Measurements from ENCODE around the gene RRP1B. TPM values are rescaled to one million over a fixed set of nuclear protein-coding genes. Genes with fewer than 3 reads are reported as not detected.

The RRP1B gene
- total and polyA plus RNA-seq, 4 donors, result 13.1 to 25.8 (median 21.7) TPM

DNA sequence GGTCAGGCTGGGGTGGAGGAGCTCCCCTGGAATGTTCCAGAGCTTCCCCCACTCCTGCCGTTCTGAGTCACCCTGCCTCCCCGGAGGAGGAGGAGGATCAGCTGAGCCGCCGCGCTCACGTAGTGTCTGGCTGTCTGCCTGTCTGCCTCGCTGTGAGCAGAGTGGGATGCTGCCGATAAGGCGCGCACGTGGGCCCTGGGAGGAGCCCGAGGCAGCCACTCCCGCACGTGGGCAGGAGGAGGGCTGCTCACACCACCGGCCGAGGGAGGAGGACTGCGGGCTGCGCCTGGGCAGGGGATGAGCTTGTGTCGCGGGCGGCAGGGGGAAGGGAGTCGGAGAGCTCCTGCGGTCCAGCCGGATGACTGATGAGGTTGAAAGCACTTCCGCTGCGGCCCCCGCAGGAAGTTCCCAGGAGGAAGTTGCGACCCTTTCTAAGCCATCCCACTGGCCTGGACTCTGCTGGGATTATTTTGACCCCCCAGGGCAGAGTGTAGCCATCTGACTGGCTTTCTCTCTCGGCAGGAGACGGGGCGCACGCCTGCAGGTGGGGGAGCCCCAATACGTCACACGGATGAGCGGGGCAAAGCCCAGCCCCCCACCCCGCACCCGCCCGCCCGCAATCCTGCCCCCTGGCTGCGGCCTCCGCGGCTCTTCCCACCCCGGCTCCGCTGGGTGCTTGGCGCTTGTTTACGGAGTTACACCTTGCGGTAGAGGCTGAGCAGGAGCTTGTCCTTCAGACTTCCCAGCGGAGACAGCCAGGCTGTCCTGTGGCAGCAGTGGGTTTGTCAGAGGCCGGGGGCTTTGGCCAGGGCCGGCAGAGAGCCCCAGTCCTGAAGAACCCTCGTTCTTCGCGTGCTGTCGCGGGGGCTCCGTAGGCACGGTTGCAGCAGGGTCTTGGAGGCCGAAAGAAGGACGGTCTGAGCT, 69.4 kb downstream of the RRP1B start:
- peaks cover 18% of the 10 kb centered on the region for H3K36me3 ChIP-seq (ENCODE audit: control insufficient read depth, insufficient read depth, low read length)
- under 1% methylated on average over 51 of the region's 59 CpGs for WGBS (ENCODE audit: insufficient coverage)
- peak in 5 of 6 donors; percentile 57 to 95 (median 69) for DNase-seq (ENCODE audit: low read depth in 4 of 6, low spot score in 6 of 6)
- H3K9me3 ChIP-seq (ENCODE audit: control insufficient read depth, insufficient read depth, low read length), result no peaks in the 10 kb centered on the region
- H3K27ac ChIP-seq (ENCODE audit: low read depth, low read length), result peak overlapping the region; percentile 80
- peaks cover 65% of the 10 kb centered on the region for H3K4me1 ChIP-seq (ENCODE audit: control insufficient read depth, insufficient read depth, low read length)
- peak overlapping the region; percentile 69 for H3K4me3 ChIP-seq (ENCODE audit: low read depth, low read length)
- H3K27me3 ChIP-seq (ENCODE audit: control insufficient read depth, insufficient read depth, low read length), result no peaks in the 10 kb centered on the region

DNA sequence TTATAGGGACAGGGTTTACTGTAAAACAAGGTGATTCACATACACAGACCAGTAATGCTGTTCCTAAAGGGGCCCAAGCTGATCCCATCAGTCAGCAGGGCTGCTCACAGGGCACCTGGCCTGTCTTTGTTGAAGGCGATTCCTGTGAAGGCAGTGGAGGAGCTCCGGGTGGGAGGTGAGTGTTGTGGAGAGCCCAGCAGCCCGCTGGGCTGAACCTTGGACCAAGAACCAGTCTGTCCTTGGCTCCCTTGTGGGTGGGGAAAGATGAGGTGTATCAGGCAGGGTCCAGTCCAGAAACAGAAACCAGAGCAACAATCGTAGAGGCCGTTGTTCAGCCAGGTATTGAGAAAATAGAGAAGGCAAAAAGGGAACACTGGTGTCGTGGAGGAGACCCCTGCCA, 72.1 kb downstream of the RRP1B start:
- H3K27ac ChIP-seq (ENCODE audit: low read depth, low read length), result no peak overlapping the region
- WGBS (ENCODE audit: insufficient coverage), result 71% methylated on average over 6 of the region's 6 CpGs

DNA sequence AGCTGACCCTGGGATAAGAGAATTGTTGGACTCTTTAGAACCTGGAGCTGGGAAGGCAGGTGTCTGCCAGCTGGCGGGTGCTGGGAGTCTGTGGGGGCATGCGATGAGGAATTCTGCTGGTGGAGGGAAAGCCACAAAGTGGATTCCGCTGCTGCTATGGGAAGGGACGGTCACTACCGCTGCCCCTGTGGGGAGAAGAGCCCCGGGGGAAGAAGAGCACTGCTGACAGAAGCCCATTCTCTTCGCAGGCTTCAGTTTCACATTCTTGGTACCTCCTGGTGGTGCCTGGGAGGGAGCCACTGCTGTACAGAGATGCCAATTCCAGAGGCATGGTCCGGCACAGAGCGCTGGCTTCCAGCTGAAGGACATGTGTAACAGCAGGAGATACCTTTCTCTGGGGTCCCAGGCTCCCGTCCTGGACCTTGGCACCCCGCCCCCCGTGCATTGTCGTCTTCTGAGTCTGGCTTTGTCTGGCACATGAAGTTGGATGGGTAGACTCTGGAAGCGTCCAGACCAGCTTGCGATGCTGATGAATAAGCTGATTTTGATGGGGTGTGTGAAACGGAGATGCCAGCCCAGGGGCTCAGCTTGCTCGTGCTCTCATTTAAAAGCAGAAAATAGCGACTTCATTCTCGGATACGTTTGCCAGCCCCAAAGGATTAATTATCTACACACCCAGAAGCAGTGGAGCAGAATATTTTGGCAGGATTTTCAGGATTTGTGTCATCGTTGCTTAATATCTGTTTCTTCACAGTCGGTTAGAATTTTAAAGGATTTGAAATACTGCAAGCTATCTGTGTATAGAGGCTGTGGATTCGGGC, 72.7 kb downstream of the RRP1B start:
- H3K27ac ChIP-seq (ENCODE audit: low read depth, low read length), result no peak overlapping the region
- peak in 2 of 6 donors; percentile 91 to 93 for DNase-seq (ENCODE audit: low read depth in 4 of 6, low spot score in 6 of 6)
- H3K4me1 ChIP-seq (ENCODE audit: control insufficient read depth, insufficient read depth, low read length), result peaks cover 85% of the 10 kb centered on the region
- H3K27me3 ChIP-seq (ENCODE audit: control insufficient read depth, insufficient read depth, low read length), result no peaks in the 10 kb centered on the region
- no peaks in the 10 kb centered on the region for H3K9me3 ChIP-seq (ENCODE audit: control insufficient read depth, insufficient read depth, low read length)
- peaks cover 44% of the 10 kb centered on the region for H3K36me3 ChIP-seq (ENCODE audit: control insufficient read depth, insufficient read depth, low read length)
- no peak overlapping the region for H3K4me3 ChIP-seq (ENCODE audit: low read depth, low read length)
- WGBS (ENCODE audit: insufficient coverage), result 30% methylated on average over 16 of the region's 23 CpGs

More for the DNA sequence above, 72.1 kb downstream of the RRP1B start:
- Histone ChIP-seq H3K4me3 (ENCODE audit: low read depth, low read length) (no peak overlapping the region), H3K27me3 (ENCODE audit: control insufficient read depth, insufficient read depth, low read length) (no peaks in the 10 kb centered on the region), H3K36me3 (ENCODE audit: control insufficient read depth, insufficient read depth, low read length) (peaks cover 39% of the 10 kb centered on the region), H3K4me1 (ENCODE audit: control insufficient read depth, insufficient read depth, low read length) (peaks cover 85% of the 10 kb centered on the region), H3K9me3 (ENCODE audit: control insufficient read depth, insufficient read depth, low read length) (no peaks in the 10 kb centered on the region)
- DNase-seq (ENCODE audit: low read depth in 4 of 6, low spot score in 6 of 6), result no peak

DNA sequence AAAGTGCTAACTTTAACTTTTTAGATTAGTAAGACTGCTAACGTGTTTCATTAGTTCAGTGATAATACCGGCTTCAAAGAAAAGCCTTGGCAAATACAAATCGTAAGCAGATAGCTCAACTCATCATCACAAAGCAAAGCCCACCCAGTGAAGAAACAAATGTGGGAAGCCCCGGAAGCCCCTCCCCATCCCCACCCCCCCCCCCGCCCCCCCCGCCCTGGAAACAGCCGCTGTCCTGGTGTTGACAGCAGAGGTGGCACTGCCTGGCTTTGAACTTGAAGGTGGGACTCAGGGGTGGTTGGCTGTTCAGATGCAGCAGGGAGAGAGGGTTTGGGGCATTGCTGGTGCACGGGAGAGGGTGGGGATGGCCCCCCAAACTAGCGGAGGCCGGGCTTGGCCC, 73.7 kb downstream of the RRP1B start:
- Histone ChIP-seq H3K27ac (ENCODE audit: low read depth, low read length) (no peak overlapping the region), H3K27me3 (ENCODE audit: control insufficient read depth, insufficient read depth, low read length) (no peaks in the 10 kb centered on the region), H3K4me1 (ENCODE audit: control insufficient read depth, insufficient read depth, low read length) (peaks cover 85% of the 10 kb centered on the region), H3K9me3 (ENCODE audit: control insufficient read depth, insufficient read depth, low read length) (no peaks in the 10 kb centered on the region), H3K36me3 (ENCODE audit: control insufficient read depth, insufficient read depth, low read length) (peaks cover 47% of the 10 kb centered on the region), H3K4me3 (ENCODE audit: low read depth, low read length) (no peak overlapping the region)
- WGBS (ENCODE audit: insufficient coverage), result 63% methylated on average over 2 of the region's 10 CpGs
- DNase-seq (ENCODE audit: low read depth in 4 of 6, low spot score in 6 of 6), result no peak

DNA sequence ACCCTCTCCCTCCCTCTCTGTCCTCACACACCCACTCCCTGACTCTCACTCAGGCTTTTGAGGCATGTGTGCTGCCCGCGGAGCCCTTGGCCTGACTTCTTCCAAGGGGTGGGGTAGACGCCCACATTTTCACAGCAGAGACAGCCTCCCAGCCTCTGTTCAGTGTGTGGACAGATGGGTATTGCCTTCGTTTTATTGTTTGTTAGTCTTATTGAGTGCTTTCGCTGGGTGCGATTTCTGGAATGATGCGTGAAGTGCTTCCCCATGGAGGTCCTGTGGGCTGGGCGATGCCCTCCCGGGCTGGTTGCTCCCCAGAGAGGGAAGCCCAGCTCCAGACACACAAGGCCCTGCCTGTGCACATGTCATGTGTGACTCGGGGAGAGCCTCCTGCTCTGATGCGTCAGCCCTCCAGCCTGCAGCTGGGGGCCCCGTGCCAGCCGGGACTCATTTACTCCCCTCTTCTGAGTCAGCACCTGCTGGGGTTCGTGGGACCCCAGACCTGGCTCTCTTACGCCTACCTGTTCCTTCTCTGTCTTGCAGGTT, 74.2 kb downstream of the RRP1B start:
- DNase-seq (ENCODE audit: low read depth in 4 of 6, low spot score in 6 of 6), result peak in 2 of 6 donors; percentile 23 to 62
- 63% methylated on average over 11 of the region's 15 CpGs for WGBS (ENCODE audit: insufficient coverage)
- Histone ChIP-seq H3K4me1 (ENCODE audit: control insufficient read depth, insufficient read depth, low read length) (peaks cover 81% of the 10 kb centered on the region), H3K36me3 (ENCODE audit: control insufficient read depth, insufficient read depth, low read length) (peaks cover 48% of the 10 kb centered on the region), H3K27me3 (ENCODE audit: control insufficient read depth, insufficient read depth, low read length) (no peaks in the 10 kb centered on the region), H3K9me3 (ENCODE audit: control insufficient read depth, insufficient read depth, low read length) (no peaks in the 10 kb centered on the region), H3K27ac (ENCODE audit: low read depth, low read length) (no peak overlapping the region), H3K4me3 (ENCODE audit: low read depth, low read length) (no peak overlapping the region)

DNA sequence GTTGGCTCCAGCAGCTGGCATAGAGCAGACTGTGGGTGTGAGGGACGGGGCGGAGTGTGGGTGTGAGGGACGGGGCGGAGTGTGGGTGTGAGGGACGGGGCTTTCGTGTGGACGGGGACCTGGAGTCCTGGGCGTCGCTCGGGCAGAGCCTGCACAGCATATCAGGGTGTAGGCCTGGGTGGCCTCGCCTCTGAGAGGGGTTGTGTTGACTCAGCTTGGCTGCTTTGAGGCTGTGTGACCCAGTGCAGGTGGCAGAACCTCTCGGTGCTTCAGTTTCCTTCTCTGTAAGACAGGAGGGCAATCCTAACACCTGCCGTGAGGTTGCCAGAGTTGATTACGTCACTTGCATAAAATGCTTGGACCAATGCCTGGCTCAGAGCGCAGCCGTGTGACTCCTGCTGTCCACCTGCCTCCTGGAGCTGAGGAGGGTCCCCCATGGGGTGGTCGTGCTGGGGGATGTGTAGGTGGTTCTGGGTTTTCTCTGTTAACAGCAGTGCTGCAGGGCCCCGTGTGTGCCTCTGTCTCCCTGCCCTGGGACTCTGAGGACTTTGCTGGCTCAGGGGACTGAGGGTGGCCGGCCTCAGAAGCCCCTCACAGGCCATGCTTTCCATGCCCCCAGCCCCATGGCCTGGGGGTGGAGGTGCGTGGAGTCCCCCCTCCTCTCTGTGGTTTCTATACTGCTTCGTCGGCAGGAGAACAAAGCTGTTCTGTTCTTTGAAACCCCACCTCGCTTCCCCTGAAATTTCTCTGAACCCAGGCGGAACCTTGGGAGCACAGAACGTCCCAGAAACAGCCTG, 75.0 kb downstream of the RRP1B start:
- Histone ChIP-seq H3K36me3 (ENCODE audit: control insufficient read depth, insufficient read depth, low read length) (peaks cover 48% of the 10 kb centered on the region), H3K27me3 (ENCODE audit: control insufficient read depth, insufficient read depth, low read length) (no peaks in the 10 kb centered on the region), H3K9me3 (ENCODE audit: control insufficient read depth, insufficient read depth, low read length) (no peaks in the 10 kb centered on the region), H3K4me3 (ENCODE audit: low read depth, low read length) (no peak overlapping the region), H3K27ac (ENCODE audit: low read depth, low read length) (peak overlapping the region; percentile 8), H3K4me1 (ENCODE audit: control insufficient read depth, insufficient read depth, low read length) (peaks cover 74% of the 10 kb centered on the region)
- 77% methylated on average over 20 of the region's 25 CpGs for WGBS (ENCODE audit: insufficient coverage)
- peak in 1 of 6 donors; percentile 35 for DNase-seq (ENCODE audit: low read depth in 4 of 6, low spot score in 6 of 6)

DNA sequence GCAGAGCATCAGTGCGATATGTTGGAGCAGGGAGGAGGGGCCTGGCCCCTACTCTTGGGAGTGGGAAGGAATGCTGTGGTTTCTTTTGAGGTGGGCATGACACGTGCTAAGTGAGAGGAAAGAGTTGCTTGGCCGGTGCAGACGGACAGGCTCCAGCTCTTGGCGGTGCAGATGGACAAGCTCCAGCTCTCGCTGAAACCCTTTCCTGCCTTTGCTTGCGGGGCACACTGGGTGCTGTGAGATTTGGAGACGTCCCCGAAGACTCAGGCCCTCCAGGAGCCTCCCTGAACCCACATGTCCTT, 75.5 kb downstream of the RRP1B start:
- H3K36me3 ChIP-seq (ENCODE audit: control insufficient read depth, insufficient read depth, low read length), result peaks cover 49% of the 10 kb centered on the region
- no peaks in the 10 kb centered on the region for H3K27me3 ChIP-seq (ENCODE audit: control insufficient read depth, insufficient read depth, low read length)
- WGBS (ENCODE audit: insufficient coverage), result 45% methylated on average over 9 of the region's 9 CpGs
- H3K4me3 ChIP-seq (ENCODE audit: low read depth, low read length), result no peak overlapping the region
- peaks cover 69% of the 10 kb centered on the region for H3K4me1 ChIP-seq (ENCODE audit: control insufficient read depth, insufficient read depth, low read length)
- H3K9me3 ChIP-seq (ENCODE audit: control insufficient read depth, insufficient read depth, low read length), result no peaks in the 10 kb centered on the region
- peak in 1 of 6 donors; percentile 62 for DNase-seq (ENCODE audit: low read depth in 4 of 6, low spot score in 6 of 6)
- H3K27ac ChIP-seq (ENCODE audit: low read depth, low read length), result peak overlapping the region; percentile 8

DNA sequence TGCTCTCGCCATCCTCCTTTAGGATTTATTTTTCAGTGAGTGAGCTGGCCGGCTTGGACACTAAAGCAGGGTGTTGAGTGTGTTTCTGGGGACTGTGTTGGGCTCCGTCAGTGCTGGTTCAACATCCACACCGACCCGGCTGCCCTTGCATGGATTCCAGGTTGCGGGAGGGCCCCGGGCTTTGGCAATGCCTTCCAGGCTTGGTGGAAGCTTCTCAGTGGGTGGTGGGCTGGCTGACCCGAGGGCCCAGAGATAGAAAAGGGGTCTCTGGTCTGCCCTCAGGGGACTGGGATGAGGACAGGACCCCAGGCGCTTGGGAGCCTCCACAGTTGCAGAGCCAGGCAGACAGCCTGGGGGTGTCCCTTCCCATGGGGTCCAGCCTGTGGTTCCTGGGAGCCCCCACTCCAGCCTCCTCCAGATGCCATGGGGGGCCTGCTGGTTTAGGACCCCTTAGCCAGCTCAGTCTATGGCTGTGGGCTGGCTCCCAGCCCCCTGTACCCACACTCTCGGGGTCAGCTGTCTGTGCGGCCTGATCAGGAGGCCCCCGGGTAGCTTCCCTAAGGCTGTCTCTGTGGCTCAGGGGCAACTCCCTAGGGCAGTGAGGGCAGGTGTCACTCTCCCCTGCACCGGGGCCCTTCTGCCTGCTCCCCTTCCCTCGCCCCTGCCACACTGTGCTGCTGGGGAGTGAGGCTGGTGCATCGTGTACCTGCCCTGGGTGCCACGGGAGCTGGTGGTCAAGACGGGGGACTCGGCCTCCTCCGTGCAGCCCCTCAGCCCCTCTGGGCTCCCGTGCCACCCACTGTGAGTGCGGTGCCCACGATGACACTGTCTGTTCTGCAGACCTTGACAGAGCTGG, 76.1 kb downstream of the RRP1B start:
- H3K4me1 ChIP-seq (ENCODE audit: control insufficient read depth, insufficient read depth, low read length), result peaks cover 69% of the 10 kb centered on the region

More for the DNA sequence above, 76.1 kb downstream of the RRP1B start:
- WGBS (ENCODE audit: insufficient coverage), result 88% methylated on average over 17 of the region's 22 CpGs
- Histone ChIP-seq H3K9me3 (ENCODE audit: control insufficient read depth, insufficient read depth, low read length) (no peaks in the 10 kb centered on the region), H3K36me3 (ENCODE audit: control insufficient read depth, insufficient read depth, low read length) (peaks cover 54% of the 10 kb centered on the region), H3K27ac (ENCODE audit: low read depth, low read length) (peak overlapping the region; percentile 8), H3K4me3 (ENCODE audit: low read depth, low read length) (no peak overlapping the region), H3K27me3 (ENCODE audit: control insufficient read depth, insufficient read depth, low read length) (no peaks in the 10 kb centered on the region)
- no peak for DNase-seq (ENCODE audit: low read depth in 4 of 6, low spot score in 6 of 6)

Measured in spinal cord (tissue), 10 donors.